ENCODE results near the gene CCL8.

CCL8 gene

GRCh38 chr17:34341916-34342315 lies 22.7 kb downstream of the CCL8 start:
- H3K27ac Mint-ChIP-seq = no peak overlapping the region
- peaks cover 3 to 15% of the 10 kb centered on the region in 2 donors for H3K4me1 Mint-ChIP-seq
- no peaks in the 10 kb centered on the region for H3K36me3 Mint-ChIP-seq
- no peaks in the 10 kb centered on the region for H3K9me3 Mint-ChIP-seq
- ATAC-seq (replicated peaks) (no peak), DNase-seq (no peak)
- no peak overlapping the region for H3K4me3 Mint-ChIP-seq
- H3K27me3 Mint-ChIP-seq = peaks cover 55 to 59% of the 10 kb centered on the region in 2 donors

- no peak overlapping the region for H3K4me3 Mint-ChIP-seq
- no peaks in the 10 kb centered on the region for H3K36me3 Mint-ChIP-seq
- no peak for ATAC-seq (replicated peaks)
- no peak overlapping the region for H3K27ac Mint-ChIP-seq
- peaks cover 29 to 30% of the 10 kb centered on the region in 2 donors for H3K27me3 Mint-ChIP-seq
- H3K4me1 Mint-ChIP-seq = peaks cover 0 to 1% of the 10 kb centered on the region in 2 donors
- H3K9me3 Mint-ChIP-seq = no peaks in the 10 kb centered on the region
- no peak for DNase-seq
Observed at GRCh38 chr17:34347063-34347462, 27.8 kb downstream of the CCL8 start.

- no peak for ATAC-seq (replicated peaks)
- Mint-ChIP-seq H3K36me3 (no peaks in the 10 kb centered on the region), H3K4me3 (no peak overlapping the region), H3K4me1 (peaks cover 0 to 1% of the 10 kb centered on the region in 2 donors), H3K27ac (no peak overlapping the region), H3K27me3 (peaks cover 15 to 25% of the 10 kb centered on the region in 2 donors), H3K9me3 (peaks cover 4 to 5% of the 10 kb centered on the region in 2 donors)
- no peak for DNase-seq
Observed at GRCh38 chr17:34349751-34350150, 30.5 kb downstream of the CCL8 start.

GRCh38 chr17:34351096-34351495 lies 31.9 kb downstream of the CCL8 start:
- peaks cover 11 to 19% of the 10 kb centered on the region in 2 donors for H3K27me3 Mint-ChIP-seq
- ATAC-seq (replicated peaks) (no peak), DNase-seq (no peak)
- H3K4me1 Mint-ChIP-seq = peaks cover 0 to 1% of the 10 kb centered on the region in 2 donors
- H3K27ac Mint-ChIP-seq = no peak overlapping the region
- H3K36me3 Mint-ChIP-seq = no peaks in the 10 kb centered on the region
- H3K9me3 Mint-ChIP-seq = peaks cover 4 to 5% of the 10 kb centered on the region in 2 donors
- H3K4me3 Mint-ChIP-seq = no peak overlapping the region

- Mint-ChIP-seq H3K27me3 (peaks cover 15 to 19% of the 10 kb centered on the region in 2 donors), H3K27ac (no peak overlapping the region), H3K9me3 (peaks cover 4 to 5% of the 10 kb centered on the region in 2 donors), H3K36me3 (no peaks in the 10 kb centered on the region), H3K4me3 (no peak overlapping the region), H3K4me1 (no peaks in the 10 kb centered on the region)
- DNase-seq (no peak), ATAC-seq (replicated peaks) (no peak)
Observed at GRCh38 chr17:34352191-34352590, 33.0 kb downstream of the CCL8 start.

GRCh38 chr17:34354637-34355036 lies 35.4 kb downstream of the CCL8 start:
- Mint-ChIP-seq H3K27me3 (peaks cover 6 to 10% of the 10 kb centered on the region in 2 donors), H3K36me3 (no peaks in the 10 kb centered on the region), H3K9me3 (peaks cover 4 to 5% of the 10 kb centered on the region in 2 donors), H3K4me3 (no peak overlapping the region), H3K27ac (no peak overlapping the region), H3K4me1 (no peaks in the 10 kb centered on the region)
- DNase-seq (no peak), ATAC-seq (replicated peaks) (no peak)

- ATAC-seq (replicated peaks) (no peak), DNase-seq (no peak)
- Mint-ChIP-seq H3K27me3 (peaks cover 6 to 9% of the 10 kb centered on the region in 2 donors), H3K27ac (no peak within 1 kb of the TSS), H3K36me3 (no peaks in the 10 kb centered on the region), H3K4me1 (peaks cover 8 to 13% of the 10 kb centered on the region in 2 donors), H3K9me3 (peaks cover 4 to 5% of the 10 kb centered on the region in 2 donors), H3K4me3 (no peak within 1 kb of the TSS)
Observed at GRCh38 chr17:34356194-34356593, 37.0 kb downstream of the CCL8 start, which contains the start of gene CCL13. Gene CCL13, plus strand, starts transcription at chr17:34356480. Its CDS starts 47 bp downstream, at chr17:34356527.

GRCh38 chr17:34357398-34357797 lies 38.2 kb downstream of the CCL8 start:
- Mint-ChIP-seq H3K9me3 (peaks cover 4 to 5% of the 10 kb centered on the region in 2 donors), H3K36me3 (no peaks in the 10 kb centered on the region), H3K4me3 (no peak overlapping the region), H3K27me3 (peaks cover 10 to 12% of the 10 kb centered on the region in 2 donors), H3K27ac (no peak overlapping the region), H3K4me1 (peaks cover 16 to 25% of the 10 kb centered on the region in 2 donors)
- DNase-seq = no peak
- ATAC-seq (replicated peaks) = no peak

- peaks cover 4 to 5% of the 10 kb centered on the region in 2 donors for H3K9me3 Mint-ChIP-seq
- peaks cover 11 to 14% of the 10 kb centered on the region in 2 donors for H3K27me3 Mint-ChIP-seq
Observed at GRCh38 chr17:34358631-34359030, 39.4 kb downstream of the CCL8 start.

GRCh38 chr17:34360601-34361270 lies 41.5 kb downstream of the CCL8 start:
- no peak for DNase-seq
- H3K4me1 Mint-ChIP-seq = peaks cover 37 to 57% of the 10 kb centered on the region in 2 donors

More at GRCh38 chr17:34358631-34359030, 39.4 kb downstream of the CCL8 start:
- ATAC-seq (replicated peaks) (no peak), DNase-seq (no peak)
- Mint-ChIP-seq H3K4me3 (no peak overlapping the region), H3K36me3 (no peaks in the 10 kb centered on the region), H3K4me1 (peaks cover 24 to 36% of the 10 kb centered on the region in 2 donors), H3K27ac (no peak overlapping the region)

GRCh38 chr17:34361478-34362061 lies 42.3 kb downstream of the CCL8 start:
- Mint-ChIP-seq H3K9me3 (no peaks in the 10 kb centered on the region), H3K4me1 (peaks cover 44 to 65% of the 10 kb centered on the region in 2 donors), H3K27me3 (peaks cover 6 to 7% of the 10 kb centered on the region in 2 donors), H3K27ac (peak overlapping the region; percentile 26), H3K36me3 (no peaks in the 10 kb centered on the region), H3K4me3 (no peak overlapping the region)
- ATAC-seq (replicated peaks) = peak; percentile 84
- peak; percentile 81 for DNase-seq

More at GRCh38 chr17:34360601-34361270, 41.5 kb downstream of the CCL8 start:
- Mint-ChIP-seq H3K4me3 (no peak overlapping the region), H3K9me3 (no peaks in the 10 kb centered on the region), H3K27ac (no peak overlapping the region), H3K36me3 (no peaks in the 10 kb centered on the region), H3K27me3 (peaks cover 6 to 9% of the 10 kb centered on the region in 2 donors)
- ATAC-seq (replicated peaks) = no peak

GRCh38 chr17:34363183-34363661 lies 44.0 kb downstream of the CCL8 start, which contains the start of gene CCL1:
Gene CCL1, minus strand, starts transcription at chr17:34363233. Its CDS starts 72 bp downstream, at chr17:34363161.
- Mint-ChIP-seq H3K4me1 (peaks cover 45 to 72% of the 10 kb centered on the region in 2 donors), H3K27ac (no peak within 1 kb of the TSS), H3K9me3 (no peaks in the 10 kb centered on the region), H3K36me3 (no peaks in the 10 kb centered on the region), H3K27me3 (peaks cover 5 to 6% of the 10 kb centered on the region in 2 donors), H3K4me3 (peak within 1 kb of the TSS in 1 of 2 donors; percentile 47)
- ATAC-seq (replicated peaks) (no peak), DNase-seq (no peak)

GRCh38 chr17:34364751-34365150 lies 45.5 kb downstream of the CCL8 start:
- ATAC-seq (replicated peaks) (peak; percentile 33 to 38), DNase-seq (no peak)
- peaks cover 5 to 6% of the 10 kb centered on the region in 2 donors for H3K27me3 Mint-ChIP-seq
- H3K27ac Mint-ChIP-seq = no peak overlapping the region
- peaks cover 45 to 72% of the 10 kb centered on the region in 2 donors for H3K4me1 Mint-ChIP-seq
- no peaks in the 10 kb centered on the region for H3K9me3 Mint-ChIP-seq
- H3K36me3 Mint-ChIP-seq = no peaks in the 10 kb centered on the region
- H3K4me3 Mint-ChIP-seq = no peak overlapping the region

GRCh38 chr17:34365340-34365739 lies 46.1 kb downstream of the CCL8 start:
- DNase-seq (no peak), ATAC-seq (replicated peaks) (peak in 1 of 2 donors; percentile 12)
- Mint-ChIP-seq H3K27ac (peak overlapping the region; percentile 42), H3K9me3 (no peaks in the 10 kb centered on the region), H3K36me3 (no peaks in the 10 kb centered on the region), H3K4me3 (peak overlapping the region in 1 of 2 donors; percentile 2), H3K27me3 (peaks cover 5 to 6% of the 10 kb centered on the region in 2 donors), H3K4me1 (peaks cover 42 to 68% of the 10 kb centered on the region in 2 donors)
